Ecto neural progenitor cell (in vitro differentiated cells): ENCODE data around the gene TMEM51.

Experiments
- DNase-seq: peaks from one replicate; pipeline ENCODE4 v3.0.0-alpha.2; 2018; ENCODE audit warnings: low spot score

The TMEM51 gene

GRCh38 chr1:15218287-15219279 lies 65.0 kb downstream of the TMEM51 start:
- DNase-seq: no peak

GRCh38 chr1:15219280-15220023 lies 65.9 kb downstream of the TMEM51 start:
- DNase-seq: no peak

GRCh38 chr1:15220024-15220392 lies 66.5 kb downstream of the TMEM51 start:
- no peak for DNase-seq

GRCh38 chr1:15220825-15221431 lies 67.4 kb downstream of the TMEM51 start:
- DNase-seq: no peak

- DNase-seq: no peak
Measured at GRCh38 chr1:15222653-15223303, 69.2 kb downstream of the TMEM51 start.

GRCh38 chr1:15224259-15224869 lies 70.8 kb downstream of the TMEM51 start:
- DNase-seq: no peak

- DNase-seq: no peak
Measured at GRCh38 chr1:15224974-15225373, 71.4 kb downstream of the TMEM51 start.

GRCh38 chr1:15225461-15225860 lies 71.9 kb downstream of the TMEM51 start:
- no peak for DNase-seq

GRCh38 chr1:15226388-15227255 lies 73.1 kb downstream of the TMEM51 start:
- peak; percentile 25 for DNase-seq

- no peak for DNase-seq
Measured at GRCh38 chr1:15229707-15230131, 76.2 kb downstream of the TMEM51 start.

- DNase-seq: no peak
Measured at GRCh38 chr1:15231714-15232201, 78.2 kb downstream of the TMEM51 start.

GRCh38 chr1:15233689-15234088 lies 80.1 kb downstream of the TMEM51 start:
- no peak for DNase-seq

- DNase-seq: no peak
Measured at GRCh38 chr1:15236321-15236721, 82.8 kb downstream of the TMEM51 start.

GRCh38 chr1:15236746-15237145 lies 83.2 kb downstream of the TMEM51 start:
- DNase-seq: no peak

- no peak for DNase-seq
Measured at GRCh38 chr1:15238789-15239188, 85.2 kb downstream of the TMEM51 start.

GRCh38 chr1:15242766-15243165 lies 89.2 kb downstream of the TMEM51 start:
- DNase-seq: peak; percentile 16

GRCh38 chr1:15243275-15244043 lies 89.9 kb downstream of the TMEM51 start:
- DNase-seq: peak; percentile 43

GRCh38 chr1:15244813-15245212 lies 91.3 kb downstream of the TMEM51 start:
- DNase-seq: no peak

GRCh38 chr1:15245593-15246360 lies 92.2 kb downstream of the TMEM51 start:
- no peak for DNase-seq
